ENCODE results near the gene AHCTF1.

The AHCTF1 gene

GRCh38 chr1:246801241-246802020, 130.3 kb downstream of the AHCTF1 start:
- no peak overlapping the region for H2AFZ ChIP-seq (ENCODE audit: low read depth, low read length)
- H3K23ac ChIP-seq (ENCODE audit: low read length in 2 of 2): no peak overlapping the region
- H3K36me3 ChIP-seq (ENCODE audit: control insufficient read depth in 1 of 2, insufficient read depth in 2 of 2, low read depth in 1 of 2, low read length in 2 of 2): no peaks in the 10 kb centered on the region
- no peak overlapping the region for H3K4me2 ChIP-seq (ENCODE audit: low read length, poor library complexity, severe bottlenecking)
- peaks cover 1% of the 10 kb centered on the region for H3K4me1 ChIP-seq (ENCODE audit: control insufficient read depth, insufficient read depth, low read depth, low read length)
- H3K27ac ChIP-seq (ENCODE audit: low read length, poor library complexity, severe bottlenecking): no peak overlapping the region
- no peak overlapping the region for H4K91ac ChIP-seq (ENCODE audit: low read length)
- 92% methylated on average over 11 of the region's 11 CpGs for WGBS
- no peak overlapping the region for H3K9ac ChIP-seq (ENCODE audit: low read length)
- no peak overlapping the region for H2BK15ac ChIP-seq (ENCODE audit: low read depth, poor library complexity, severe bottlenecking)
- no peak overlapping the region for H2BK12ac ChIP-seq (ENCODE audit: low read length in 2 of 2)
- no peak overlapping the region for H2BK120ac ChIP-seq (ENCODE audit: low read depth, low read length)
- H3K79me1 ChIP-seq (replicated peaks; ENCODE audit: low read length, poor library complexity, severe bottlenecking): no peaks in the 10 kb centered on the region
- no peak for DNase-seq
- H2BK5ac ChIP-seq (ENCODE audit: low read depth, low read length, poor library complexity, severe bottlenecking): no peak overlapping the region
- H2AK5ac ChIP-seq (ENCODE audit: low read length, severe bottlenecking): no peak overlapping the region
- no peak overlapping the region for H3K18ac ChIP-seq (ENCODE audit: low read depth in 1 of 2, low read length in 2 of 2)
- no peak overlapping the region for H3K14ac ChIP-seq (ENCODE audit: low read length in 2 of 2)
- H3K4me3 ChIP-seq (ENCODE audit: insufficient read depth in 1 of 2, low read depth in 1 of 2, low read length in 2 of 2): no peak overlapping the region
- H3K9me3 ChIP-seq (ENCODE audit: control insufficient read depth, low read length): no peaks in the 10 kb centered on the region
- H3K27me3 ChIP-seq (ENCODE audit: control insufficient read depth in 1 of 2, insufficient read depth in 1 of 2, low read length in 2 of 2): peaks cover 8 to 39% of the 10 kb centered on the region in 2 experiments
- H4K8ac ChIP-seq (ENCODE audit: low read length): no peak overlapping the region
- no peak overlapping the region for H3K4ac ChIP-seq (ENCODE audit: low read depth in 1 of 2, low read length in 2 of 2)

GRCh38 chr1:246800756-246801155, 131.0 kb downstream of the AHCTF1 start:
- Histone ChIP-seq H2BK5ac (ENCODE audit: low read depth, low read length, poor library complexity, severe bottlenecking) (no peak overlapping the region), H3K36me3 (ENCODE audit: control insufficient read depth in 1 of 2, insufficient read depth in 2 of 2, low read depth in 1 of 2, low read length in 2 of 2) (no peaks in the 10 kb centered on the region), H3K27me3 (ENCODE audit: control insufficient read depth in 1 of 2, insufficient read depth in 1 of 2, low read length in 2 of 2) (peaks cover 8 to 42% of the 10 kb centered on the region in 2 experiments), H2AFZ (ENCODE audit: low read depth, low read length) (no peak overlapping the region), H3K4me1 (ENCODE audit: control insufficient read depth, insufficient read depth, low read depth, low read length) (peaks cover 1% of the 10 kb centered on the region), H3K18ac (ENCODE audit: low read depth in 1 of 2, low read length in 2 of 2) (no peak overlapping the region), H2BK15ac (ENCODE audit: low read depth, poor library complexity, severe bottlenecking) (no peak overlapping the region), H2BK120ac (ENCODE audit: low read depth, low read length) (no peak overlapping the region), H3K4me2 (ENCODE audit: low read length, poor library complexity, severe bottlenecking) (no peak overlapping the region), H4K8ac (ENCODE audit: low read length) (no peak overlapping the region), H3K79me1 (replicated peaks; ENCODE audit: low read length, poor library complexity, severe bottlenecking) (no peaks in the 10 kb centered on the region), H3K27ac (ENCODE audit: low read length, poor library complexity, severe bottlenecking) (no peak overlapping the region), H3K4ac (ENCODE audit: low read depth in 1 of 2, low read length in 2 of 2) (no peak overlapping the region), H3K9ac (ENCODE audit: low read length) (no peak overlapping the region), H2BK12ac (ENCODE audit: low read length in 2 of 2) (no peak overlapping the region), H2AK5ac (ENCODE audit: low read length, severe bottlenecking) (no peak overlapping the region), H3K14ac (ENCODE audit: low read length in 2 of 2) (no peak overlapping the region), H3K9me3 (ENCODE audit: control insufficient read depth, low read length) (no peaks in the 10 kb centered on the region), H4K91ac (ENCODE audit: low read length) (no peak overlapping the region), H3K23ac (ENCODE audit: low read length in 2 of 2) (no peak overlapping the region), H3K4me3 (ENCODE audit: insufficient read depth in 1 of 2, low read depth in 1 of 2, low read length in 2 of 2) (no peak overlapping the region)
- 94% methylated on average over 10 of the region's 10 CpGs for WGBS
- no peak for DNase-seq

DNA sequence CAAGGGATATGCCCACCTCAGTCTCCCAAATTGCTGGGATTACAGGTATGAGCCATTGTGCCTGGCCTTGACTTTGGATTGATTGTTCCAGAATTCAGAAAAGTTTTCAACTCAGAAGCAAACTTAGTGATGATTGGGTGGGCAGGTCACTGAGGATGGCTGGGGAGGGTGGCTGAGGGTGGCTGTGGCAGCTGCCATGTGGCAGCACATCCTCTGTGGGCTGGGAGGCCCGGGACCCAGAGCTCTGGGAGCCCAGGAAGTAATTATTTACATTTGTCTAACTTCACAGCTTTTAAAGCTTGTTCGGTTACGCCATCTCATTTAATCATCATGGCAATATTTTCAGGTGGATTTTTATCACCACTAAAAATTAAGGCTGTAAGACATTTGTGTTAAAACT, 131.4 kb downstream of the AHCTF1 start:
- DNase-seq: no peak
- no peak overlapping the region for H3K4ac ChIP-seq (ENCODE audit: low read depth in 1 of 2, low read length in 2 of 2)
- no peak overlapping the region for H2BK12ac ChIP-seq (ENCODE audit: low read length in 2 of 2)
- H2AK5ac ChIP-seq (ENCODE audit: low read length, severe bottlenecking): no peak overlapping the region
- H2AFZ ChIP-seq (ENCODE audit: low read depth, low read length): no peak overlapping the region
- H3K9ac ChIP-seq (ENCODE audit: low read length): no peak overlapping the region
- WGBS: no CpG with 5 or more reads among the region's 3 CpGs
- H3K4me2 ChIP-seq (ENCODE audit: low read length, poor library complexity, severe bottlenecking): no peak overlapping the region
- no peak overlapping the region for H3K27ac ChIP-seq (ENCODE audit: low read length, poor library complexity, severe bottlenecking)
- H3K18ac ChIP-seq (ENCODE audit: low read depth in 1 of 2, low read length in 2 of 2): no peak overlapping the region
- no peaks in the 10 kb centered on the region for H3K79me1 ChIP-seq (replicated peaks; ENCODE audit: low read length, poor library complexity, severe bottlenecking)
- peaks cover 1% of the 10 kb centered on the region for H3K4me1 ChIP-seq (ENCODE audit: control insufficient read depth, insufficient read depth, low read depth, low read length)
- H2BK5ac ChIP-seq (ENCODE audit: low read depth, low read length, poor library complexity, severe bottlenecking): no peak overlapping the region
- no peak overlapping the region for H2BK15ac ChIP-seq (ENCODE audit: low read depth, poor library complexity, severe bottlenecking)
- no peak overlapping the region for H3K23ac ChIP-seq (ENCODE audit: low read length in 2 of 2)
- no peak overlapping the region for H4K8ac ChIP-seq (ENCODE audit: low read length)
- no peak overlapping the region for H3K4me3 ChIP-seq (ENCODE audit: insufficient read depth in 1 of 2, low read depth in 1 of 2, low read length in 2 of 2)
- H2BK120ac ChIP-seq (ENCODE audit: low read depth, low read length): no peak overlapping the region
- H3K36me3 ChIP-seq (ENCODE audit: control insufficient read depth in 1 of 2, insufficient read depth in 2 of 2, low read depth in 1 of 2, low read length in 2 of 2): no peaks in the 10 kb centered on the region
- no peak overlapping the region for H3K14ac ChIP-seq (ENCODE audit: low read length in 2 of 2)
- no peak overlapping the region for H4K91ac ChIP-seq (ENCODE audit: low read length)
- H3K27me3 ChIP-seq (ENCODE audit: control insufficient read depth in 1 of 2, insufficient read depth in 1 of 2, low read length in 2 of 2): peaks cover 8 to 46% of the 10 kb centered on the region in 2 experiments
- H3K9me3 ChIP-seq (ENCODE audit: control insufficient read depth, low read length): no peaks in the 10 kb centered on the region

GRCh38 chr1:246798606-246799496, 132.9 kb downstream of the AHCTF1 start:
- Histone ChIP-seq H2BK12ac (ENCODE audit: low read length in 2 of 2) (no peak overlapping the region), H2BK15ac (ENCODE audit: low read depth, poor library complexity, severe bottlenecking) (no peak overlapping the region), H4K91ac (ENCODE audit: low read length) (no peak overlapping the region), H4K8ac (ENCODE audit: low read length) (no peak overlapping the region), H2AK5ac (ENCODE audit: low read length, severe bottlenecking) (no peak overlapping the region), H3K27me3 (ENCODE audit: control insufficient read depth in 1 of 2, insufficient read depth in 1 of 2, low read length in 2 of 2) (peaks cover 8 to 47% of the 10 kb centered on the region in 2 experiments), H3K14ac (ENCODE audit: low read length in 2 of 2) (peak overlapping the region in 1 of 2 experiments; percentile 74), H2BK120ac (ENCODE audit: low read depth, low read length) (no peak overlapping the region), H3K27ac (ENCODE audit: low read length, poor library complexity, severe bottlenecking) (no peak overlapping the region), H3K4me2 (ENCODE audit: low read length, poor library complexity, severe bottlenecking) (no peak overlapping the region), H3K9ac (ENCODE audit: low read length) (no peak overlapping the region), H3K18ac (ENCODE audit: low read depth in 1 of 2, low read length in 2 of 2) (no peak overlapping the region), H2BK5ac (ENCODE audit: low read depth, low read length, poor library complexity, severe bottlenecking) (no peak overlapping the region), H3K4me3 (ENCODE audit: insufficient read depth in 1 of 2, low read depth in 1 of 2, low read length in 2 of 2) (no peak overlapping the region), H2AFZ (ENCODE audit: low read depth, low read length) (no peak overlapping the region), H3K36me3 (ENCODE audit: control insufficient read depth in 1 of 2, insufficient read depth in 2 of 2, low read depth in 1 of 2, low read length in 2 of 2) (no peaks in the 10 kb centered on the region), H3K9me3 (ENCODE audit: control insufficient read depth, low read length) (no peaks in the 10 kb centered on the region), H3K4me1 (ENCODE audit: control insufficient read depth, insufficient read depth, low read depth, low read length) (peaks cover 6% of the 10 kb centered on the region), H3K4ac (ENCODE audit: low read depth in 1 of 2, low read length in 2 of 2) (no peak overlapping the region), H3K79me1 (replicated peaks; ENCODE audit: low read length, poor library complexity, severe bottlenecking) (no peaks in the 10 kb centered on the region), H3K23ac (ENCODE audit: low read length in 2 of 2) (no peak overlapping the region)
- WGBS: 66% methylated on average over 21 of the region's 22 CpGs
- no peak for DNase-seq
